ENCODE results near the gene TRPM1. TPM values are rescaled to one million over a fixed set of nuclear protein-coding genes. Genes with fewer than 3 reads are reported as not detected.
A peak's percentile ranks its signal among the peaks of the same experiment; 100 is the strongest.

Gene TRPM1
- total RNA-seq, 2 experiments from 2014 or later = not detected

GRCh38 chr15:30969724-30970123 is 131.8 kb downstream of the TRPM1 start:
- POLR2A ChIA-PET = no interaction called here
- no peak overlapping the region for H3K4me3 Mint-ChIP-seq
- DNase-seq (no peak), ATAC-seq (no peak)
- peak overlapping the region; percentile 12 for H3K27ac Mint-ChIP-seq
- CTCF ChIA-PET = interaction anchor here (0.7 to 1.0 kb wide), 2 partner anchors 21 to 238 kb away, joined by 3 to 4 read pairs; no protein-coding TSS in a partner anchor
- intact Hi-C loops (cut with micrococcal nuclease) = no loop called here
- no peaks in the 10 kb centered on the region for H3K27me3 Mint-ChIP-seq
- peaks cover 28% of the 10 kb centered on the region for H3K36me3 Mint-ChIP-seq (ENCODE audit: low read depth)
- no peaks in the 10 kb centered on the region for H3K9me3 Mint-ChIP-seq
- no peak for TF ChIP-seq CTCF (IDR thresholded peaks at IDR 0.05)
- H3K4me1 Mint-ChIP-seq (ENCODE audit: low read depth) = peaks cover 39% of the 10 kb centered on the region

DNA sequence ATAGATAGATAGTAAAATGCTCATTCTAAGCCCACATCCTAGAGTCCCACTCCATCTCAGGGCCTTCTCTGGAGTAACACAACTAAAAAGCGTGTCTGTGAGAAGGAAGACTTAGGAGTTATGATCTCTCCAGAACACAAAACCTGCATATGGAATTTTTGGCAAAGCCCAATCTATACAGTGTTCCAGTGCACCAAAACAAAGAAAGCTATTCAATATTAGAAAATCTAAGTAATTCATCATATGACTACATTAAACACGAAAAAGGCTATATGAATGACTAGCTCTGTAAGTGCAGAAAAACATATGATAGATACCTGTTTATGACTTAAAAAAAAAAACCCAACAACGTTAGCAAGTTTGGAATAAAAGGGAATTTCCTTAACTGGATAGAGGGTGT is 137.8 kb downstream of the TRPM1 start:
- intact Hi-C loops (cut with micrococcal nuclease) = no loop called here

GRCh38 chr15:30962659-30963058 is 138.9 kb downstream of the TRPM1 start:
- Mint-ChIP-seq H3K27me3 (no peaks in the 10 kb centered on the region), H3K4me3 (no peak overlapping the region), H3K4me1 (ENCODE audit: low read depth) (peaks cover 22% of the 10 kb centered on the region), H3K27ac (peak overlapping the region; percentile 11), H3K9me3 (no peaks in the 10 kb centered on the region), H3K36me3 (ENCODE audit: low read depth) (peaks cover 19% of the 10 kb centered on the region)
- DNase-seq = peak; percentile 13
- ChIA-PET CTCF (interaction anchor here (0.6 to 2.1 kb wide), 2 partner anchors 10 to 103 kb away, joined by 3 to 6 read pairs; no protein-coding TSS in a partner anchor), POLR2A (interaction anchor here (0.7 to 1.7 kb wide), 2 partner anchors 10 to 15 kb away, joined by 3 to 7 read pairs; no protein-coding TSS in a partner anchor)
- ATAC-seq = peak; percentile 56
- TF ChIP-seq CTCF (IDR thresholded peaks at IDR 0.05) = no peak
- intact Hi-C loops (cut with micrococcal nuclease) = no loop called here

More for the DNA sequence above, 137.8 kb downstream of the TRPM1 start:
- peaks cover 26% of the 10 kb centered on the region for H3K4me1 Mint-ChIP-seq (ENCODE audit: low read depth)
- DNase-seq (no peak), ATAC-seq (no peak)
- no peak for TF ChIP-seq CTCF (IDR thresholded peaks at IDR 0.05)
- H3K27me3 Mint-ChIP-seq = no peaks in the 10 kb centered on the region
- POLR2A ChIA-PET = interaction anchor here (1.7 kb wide), 1 partner anchor 14 kb away, joined by 7 read pairs; no protein-coding TSS in a partner anchor
- CTCF ChIA-PET = no interaction called here
- H3K4me3 Mint-ChIP-seq = no peak overlapping the region
- peaks cover 13% of the 10 kb centered on the region for H3K36me3 Mint-ChIP-seq (ENCODE audit: low read depth)
- no peak overlapping the region for H3K27ac Mint-ChIP-seq
- no peaks in the 10 kb centered on the region for H3K9me3 Mint-ChIP-seq

- DNase-seq (no peak), ATAC-seq (no peak)
- intact Hi-C loops (cut with micrococcal nuclease) = no loop called here
- CTCF ChIA-PET = interaction anchor here (1.6 to 2.1 kb wide), 2 partner anchors 10 to 167 kb away, joined by 3 to 6 read pairs; no protein-coding TSS in a partner anchor
- POLR2A ChIA-PET = interaction anchor here (0.7 to 1.7 kb wide), 2 partner anchors 10 to 16 kb away, joined by 3 to 7 read pairs; no protein-coding TSS in a partner anchor
- Mint-ChIP-seq H3K9me3 (no peaks in the 10 kb centered on the region), H3K36me3 (ENCODE audit: low read depth) (peaks cover 21% of the 10 kb centered on the region), H3K4me3 (no peak overlapping the region), H3K27me3 (no peaks in the 10 kb centered on the region), H3K4me1 (ENCODE audit: low read depth) (peaks cover 17% of the 10 kb centered on the region), H3K27ac (peak overlapping the region; percentile 11)
- TF ChIP-seq CTCF (IDR thresholded peaks at IDR 0.05) = no peak
Observed at GRCh38 chr15:30962079-30962478, 139.4 kb downstream of the TRPM1 start.

DNA sequence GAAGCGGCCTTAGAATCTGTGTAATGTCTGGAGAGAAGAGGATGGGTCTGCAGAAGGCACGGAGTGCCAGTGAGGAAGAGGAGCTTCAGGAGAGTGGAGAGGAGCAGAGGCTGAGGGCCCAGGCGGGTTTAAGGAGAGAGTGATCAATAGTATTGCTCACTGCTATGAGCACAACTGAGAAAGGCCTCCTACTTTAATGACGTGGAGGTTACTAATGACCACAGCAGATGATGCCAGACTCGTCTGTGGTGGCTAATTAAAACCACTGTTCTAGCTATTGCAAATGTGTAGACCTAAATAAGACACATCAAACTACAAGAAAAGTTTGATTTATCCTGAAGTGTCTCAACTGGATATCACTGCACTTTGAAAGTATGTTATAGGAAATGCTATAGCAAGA is 143.3 kb downstream of the TRPM1 start:
- Mint-ChIP-seq H3K4me3 (no peak overlapping the region), H3K4me1 (ENCODE audit: low read depth) (peaks cover 11% of the 10 kb centered on the region), H3K36me3 (ENCODE audit: low read depth) (peaks cover 33% of the 10 kb centered on the region), H3K27ac (no peak overlapping the region), H3K9me3 (no peaks in the 10 kb centered on the region), H3K27me3 (no peaks in the 10 kb centered on the region)
- intact Hi-C loops (cut with micrococcal nuclease) = no loop called here
- no peak for TF ChIP-seq CTCF (IDR thresholded peaks at IDR 0.05)
- DNase-seq (no peak), ATAC-seq (no peak)
- ChIA-PET POLR2A (no interaction called here), CTCF (no interaction called here)

All from activated CD8-positive, alpha-beta T cell treated with anti-CD3 and anti-CD28 coated beads for 36 hours (primary cell).